Neural progenitor cell (in vitro differentiated cells): Measurements from ENCODE around the gene CCDC102B. TPM values are rescaled to one million over a fixed set of nuclear protein-coding genes. Genes with fewer than 3 reads are reported as not detected.
"Not testable (repeated sequence)": the region's sequence is repeated elsewhere in the genome, so short reads cannot be mapped to it uniquely, and the experiment has no call there.

Experiments used
- DNase-seq: peaks from one replicate; pipeline ENCODE4 v3.0.0-alpha.2; 2016; ENCODE audit warnings: low spot score
- H2AFZ ChIP-seq: fragments of 200-600 bp; sonication (generic); replicated peaks from 2 replicates; pipeline ENCODE4 v1.6.1; 2016; ENCODE audit warnings: antibody characterized with exemption
- H3F3A ChIP-seq: fragments of 200-600 bp; sonication (generic); 2 replicates; pipeline ENCODE4 v1.6.1; 2016; ENCODE audit warnings: antibody characterized with exemption, low read depth
- H3K27ac ChIP-seq: fragments of 200-600 bp; sonication (generic); 2 replicates; pipeline ENCODE4 v1.5.1; 2016; ENCODE audit warnings: mild to moderate bottlenecking
- H3K27me3 ChIP-seq: fragments of 200-600 bp; sonication (generic); 2 replicates; pipeline ENCODE4 v1.6.1; 2016; ENCODE audit warnings: mild to moderate bottlenecking, moderate library complexity
- H3K36me3 ChIP-seq: fragments of 200-600 bp; sonication (generic); 2 replicates; pipeline ENCODE4 v1.5.1; 2016
- H3K4me1 ChIP-seq: fragments of 200-600 bp; sonication (generic); 2 replicates; pipeline ENCODE4 v1.6.1; 2016; ENCODE audit warnings: mixed run types
- H3K4me2 ChIP-seq: fragments of 200-600 bp; sonication (generic); 2 replicates; pipeline ENCODE4 v1.6.1; 2016
- H3K4me3 ChIP-seq: fragments of 200-600 bp; sonication (generic); 2 replicates; pipeline ENCODE4 v1.5.1; 2016
- H3K79me2 ChIP-seq: fragments of 200-600 bp; sonication (generic); 2 replicates; pipeline ENCODE4 v1.6.1; 2016; ENCODE audit warnings: low read depth
- H3K9ac ChIP-seq: fragments of 200-600 bp; sonication (generic); 2 replicates; pipeline ENCODE4 v1.6.1; 2016
- H3K9me3 ChIP-seq: fragments of 200-600 bp; sonication (generic); 2 replicates; pipeline ENCODE4 v1.5.1; 2016; ENCODE audit warnings: low read depth
- H4K20me1 ChIP-seq: fragments of 200-600 bp; sonication (generic); 2 replicates; pipeline ENCODE4 v1.6.1; 2016; ENCODE audit warnings: low read depth
- H3K27ac Mint-ChIP-seq: 3 replicates; pipeline ENCODE4 v1.8.0; 2021; ENCODE audit warnings: mixed read lengths
- H3K27me3 Mint-ChIP-seq: 2 replicates; pipeline ENCODE4 v1.8.0; 2022; ENCODE audit warnings: low read depth, mild to moderate bottlenecking, inconsistent platforms, moderate library complexity, mixed read lengths; ENCODE audit not compliant: insufficient read depth
- H3K36me3 Mint-ChIP-seq: 3 replicates; pipeline ENCODE4 v1.8.0; 2021; ENCODE audit warnings: mixed read lengths
- H3K4me1 Mint-ChIP-seq: 3 replicates; pipeline ENCODE4 v1.8.0; 2021; ENCODE audit warnings: mixed read lengths
- H3K4me3 Mint-ChIP-seq: 3 replicates; pipeline ENCODE4 v1.8.0; 2021; ENCODE audit warnings: mild to moderate bottlenecking, moderate library complexity, mixed read lengths
- H3K9me3 Mint-ChIP-seq: 3 replicates; pipeline ENCODE4 v1.8.0; 2020; ENCODE audit warnings: mixed read lengths
- CTCF ChIP-seq: fragments of 200-600 bp; sonication (generic); IDR thresholded peaks from 2 replicates; pipeline ENCODE4 v1.5.1; 2017; ENCODE audit warnings: antibody characterized with exemption, mild to moderate bottlenecking
- EZH2 ChIP-seq: fragments of 200-600 bp; sonication (generic); IDR thresholded peaks from 2 replicates; pipeline ENCODE4 v1.6.1; 2017; ENCODE audit warnings: antibody characterized with exemption, mild to moderate bottlenecking, moderate library complexity
- EZH2phosphoT487 ChIP-seq: fragments of 200-600 bp; sonication (generic); IDR thresholded peaks from 2 replicates; pipeline ENCODE4 v1.6.1; 2017; ENCODE audit warnings: antibody characterized with exemption
- total RNA-seq: library from RNA; depleted of rRNA; stranded (reverse); fragments of >200 nt; gene quantifications from 2 replicates; pipeline ENCODE4 v1.2.3, GENCODE V29; 2015; ENCODE audit warnings: low replicate concordance

Gene CCDC102B
- total RNA-seq, 1 donor from 2014 or later = 26.2 TPM

DNA sequence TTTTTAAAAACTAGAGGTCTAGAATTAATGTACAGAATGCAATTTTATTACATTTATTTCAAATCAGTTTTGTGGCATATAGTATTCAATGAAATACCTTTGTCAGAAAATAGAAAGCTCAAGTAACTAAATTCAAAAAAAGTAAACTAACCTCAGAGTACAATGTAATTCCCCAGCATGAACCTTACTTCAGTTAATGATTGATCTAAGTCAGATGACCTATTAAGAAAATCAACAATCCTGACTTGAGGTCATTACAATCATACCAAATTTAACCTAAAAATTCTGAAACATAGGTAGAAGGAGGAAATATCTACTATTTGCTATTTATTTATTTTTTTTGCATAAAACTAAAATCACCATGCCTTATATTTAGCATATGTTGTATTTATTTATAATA lies 142.9 kb downstream of the CCDC102B start:
- no peaks in the 10 kb centered on the region for H3K79me2 ChIP-seq
- no peaks in the 10 kb centered on the region for H3K9me3 Mint-ChIP-seq

DNA sequence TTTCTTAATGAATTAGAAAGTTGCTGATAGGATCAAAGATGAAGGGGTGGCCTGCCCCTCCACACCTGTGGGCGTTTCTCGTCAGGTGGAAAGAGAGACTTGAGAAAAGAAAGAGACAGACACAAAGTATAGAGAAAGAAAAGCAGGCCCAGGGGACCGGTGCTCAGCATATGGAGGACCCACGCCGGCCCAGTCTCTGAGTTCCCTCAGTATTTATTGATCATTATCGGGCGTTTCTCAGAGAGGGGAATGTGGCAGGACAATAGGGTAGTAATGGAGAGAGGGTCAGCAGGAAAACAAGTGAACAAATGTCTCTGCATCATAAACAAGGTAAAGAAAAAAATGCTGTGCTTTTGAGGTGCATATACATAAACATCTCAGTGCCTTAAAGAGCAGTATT lies 144.3 kb downstream of the CCDC102B start:
- Mint-ChIP-seq H3K4me1 (peaks cover 3% of the 10 kb centered on the region), H3K9me3 (no peaks in the 10 kb centered on the region), H3K27ac (no peak overlapping the region), H3K4me3 (no peak overlapping the region), H3K36me3 (no peaks in the 10 kb centered on the region), H3K27me3 (no peaks in the 10 kb centered on the region)
- H3K79me2 ChIP-seq = no peaks in the 10 kb centered on the region
- H4K20me1 ChIP-seq = no peaks in the 10 kb centered on the region
- no peak overlapping the region for H3K9ac ChIP-seq
- H3K27ac ChIP-seq = no peak overlapping the region
- no peak overlapping the region for H3K4me3 ChIP-seq
- no peak overlapping the region for H3K4me2 ChIP-seq
- H3K36me3 ChIP-seq = no peaks in the 10 kb centered on the region
- TF ChIP-seq CTCF = no peak
- TF ChIP-seq EZH2 = no peak
- TF ChIP-seq EZH2phosphoT487 = no peak
- H2AFZ ChIP-seq = no peak overlapping the region
- H3K27me3 ChIP-seq = no peaks in the 10 kb centered on the region
- H3K4me1 ChIP-seq = peaks cover 10% of the 10 kb centered on the region
- no peaks in the 10 kb centered on the region for H3K9me3 ChIP-seq
- DNase-seq = no peak
- no peaks in the 10 kb centered on the region for H3F3A ChIP-seq

More for the DNA sequence above, 142.9 kb downstream of the CCDC102B start:
- Mint-ChIP-seq H3K4me3 (no peak overlapping the region), H3K4me1 (peaks cover 3% of the 10 kb centered on the region), H3K27ac (no peak overlapping the region), H3K36me3 (no peaks in the 10 kb centered on the region), H3K27me3 (no peaks in the 10 kb centered on the region)
- Histone ChIP-seq H3K4me2 (no peak overlapping the region), H3K9ac (no peak overlapping the region), H3K4me1 (peaks cover 10% of the 10 kb centered on the region), H3K4me3 (no peak overlapping the region), H3K36me3 (no peaks in the 10 kb centered on the region), H3K27me3 (no peaks in the 10 kb centered on the region), H3F3A (no peaks in the 10 kb centered on the region), H2AFZ (no peak overlapping the region), H3K27ac (no peak overlapping the region), H4K20me1 (no peaks in the 10 kb centered on the region), H3K9me3 (no peaks in the 10 kb centered on the region)
- TF ChIP-seq EZH2phosphoT487 = no peak
- TF ChIP-seq CTCF = no peak
- TF ChIP-seq EZH2 = no peak
- no peak for DNase-seq

- H3K27ac Mint-ChIP-seq, H3K9me3 Mint-ChIP-seq, H3K4me2 ChIP-seq, H3K9ac ChIP-seq, H3K36me3 ChIP-seq, DNase-seq, H3K27me3 Mint-ChIP-seq, H4K20me1 ChIP-seq, H3F3A ChIP-seq, H3K4me3 ChIP-seq, H3K9me3 ChIP-seq, H3K27me3 ChIP-seq, H3K36me3 Mint-ChIP-seq, H3K79me2 ChIP-seq, H3K4me1 ChIP-seq, H3K4me3 Mint-ChIP-seq, H3K4me1 Mint-ChIP-seq, H3K27ac ChIP-seq: not testable (repeated sequence)
- H2AFZ ChIP-seq = peak overlapping the region; percentile 37
These were observed 146.0 kb downstream of the CCDC102B start for GRCh38 chr18:68943861-68944260.

- no peak overlapping the region for H2AFZ ChIP-seq
- H3F3A ChIP-seq = no peaks in the 10 kb centered on the region
- H3K79me2 ChIP-seq = no peaks in the 10 kb centered on the region
- H3K4me1 ChIP-seq = peaks cover 10% of the 10 kb centered on the region
- no peak overlapping the region for H3K4me3 Mint-ChIP-seq
- H3K9me3 Mint-ChIP-seq = no peaks in the 10 kb centered on the region
- H3K4me1 Mint-ChIP-seq = peaks cover 3% of the 10 kb centered on the region
- H4K20me1 ChIP-seq = no peaks in the 10 kb centered on the region
- no peaks in the 10 kb centered on the region for H3K36me3 ChIP-seq
- H3K9me3 ChIP-seq = no peaks in the 10 kb centered on the region
- H3K27me3 ChIP-seq = no peaks in the 10 kb centered on the region
- H3K9ac ChIP-seq = no peak overlapping the region
- no peaks in the 10 kb centered on the region for H3K27me3 Mint-ChIP-seq
- no peak overlapping the region for H3K27ac Mint-ChIP-seq
- no peak for DNase-seq
- no peak for TF ChIP-seq CTCF
- no peak for TF ChIP-seq EZH2
- no peak for TF ChIP-seq EZH2phosphoT487
- H3K4me3 ChIP-seq = no peak overlapping the region
- no peak overlapping the region for H3K27ac ChIP-seq
- no peaks in the 10 kb centered on the region for H3K36me3 Mint-ChIP-seq
- H3K4me2 ChIP-seq = no peak overlapping the region
These were observed 146.4 kb downstream of the CCDC102B start for GRCh38 chr18:68944330-68944729.
